ENCODE results near the gene RMND1.

DNA sequence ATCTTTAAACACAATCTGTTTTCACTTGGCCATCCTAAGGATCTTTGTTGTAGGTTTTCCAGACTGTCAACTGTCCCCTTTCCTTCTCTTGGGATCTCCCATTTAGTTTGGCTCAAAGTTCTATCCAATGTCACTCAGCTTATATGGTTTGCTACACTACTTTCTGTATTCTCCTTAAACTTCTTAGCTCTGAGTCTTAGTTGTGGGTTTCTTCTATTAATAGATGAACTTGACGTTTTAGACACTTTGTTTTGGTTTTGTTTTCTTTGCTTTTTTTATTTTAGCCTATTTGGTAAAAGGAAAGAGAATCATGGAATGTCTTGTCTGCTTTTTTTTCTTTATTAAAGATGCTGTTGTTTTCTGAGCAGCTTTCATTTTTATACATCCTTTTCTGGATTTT is 11.4 kb downstream of the RMND1 start:
- TF ChIP-seq, protein P1, sequence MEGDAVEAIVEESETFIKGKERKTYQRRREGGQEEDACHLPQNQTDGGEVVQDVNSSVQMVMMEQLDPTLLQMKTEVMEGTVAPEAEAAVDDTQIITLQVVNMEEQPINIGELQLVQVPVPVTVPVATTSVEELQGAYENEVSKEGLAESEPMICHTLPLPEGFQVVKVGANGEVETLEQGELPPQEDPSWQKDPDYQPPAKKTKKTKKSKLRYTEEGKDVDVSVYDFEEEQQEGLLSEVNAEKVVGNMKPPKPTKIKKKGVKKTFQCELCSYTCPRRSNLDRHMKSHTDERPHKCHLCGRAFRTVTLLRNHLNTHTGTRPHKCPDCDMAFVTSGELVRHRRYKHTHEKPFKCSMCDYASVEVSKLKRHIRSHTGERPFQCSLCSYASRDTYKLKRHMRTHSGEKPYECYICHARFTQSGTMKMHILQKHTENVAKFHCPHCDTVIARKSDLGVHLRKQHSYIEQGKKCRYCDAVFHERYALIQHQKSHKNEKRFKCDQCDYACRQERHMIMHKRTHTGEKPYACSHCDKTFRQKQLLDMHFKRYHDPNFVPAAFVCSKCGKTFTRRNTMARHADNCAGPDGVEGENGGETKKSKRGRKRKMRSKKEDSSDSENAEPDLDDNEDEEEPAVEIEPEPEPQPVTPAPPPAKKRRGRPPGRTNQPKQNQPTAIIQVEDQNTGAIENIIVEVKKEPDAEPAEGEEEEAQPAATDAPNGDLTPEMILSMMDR (IDR thresholded peaks at IDR 0.05): no peak
- TF ChIP-seq POLR2A (IDR thresholded peaks at IDR 0.05): no peak

All from prostate gland (tissue), 2 donors.